SIG-M5 (cell line): ENCODE measurements around the gene MGAT5B.

Source experiments
- DNase-seq: peaks from one replicate; lab custom pipeline; 2025; lab: John Stamatoyannopoulos, UW

Gene MGAT5B

GRCh38 chr17:76927982-76928381 lies 59.8 kb downstream of the MGAT5B start:
- no peak for DNase-seq

- no peak for DNase-seq
Observed at GRCh38 chr17:76929148-76929547, 60.9 kb downstream of the MGAT5B start.

GRCh38 chr17:76929601-76930000 lies 61.4 kb downstream of the MGAT5B start:
- no peak for DNase-seq

GRCh38 chr17:76930107-76930506 lies 61.9 kb downstream of the MGAT5B start:
- DNase-seq: no peak

GRCh38 chr17:76932402-76933333 lies 64.5 kb downstream of the MGAT5B start:
- DNase-seq: no peak

- no peak for DNase-seq
Observed at GRCh38 chr17:76934561-76935320, 66.5 kb downstream of the MGAT5B start.

- no peak for DNase-seq
Observed at GRCh38 chr17:76935331-76935730, 67.1 kb downstream of the MGAT5B start.

GRCh38 chr17:76937238-76937637 lies 69.0 kb downstream of the MGAT5B start:
- no peak for DNase-seq

GRCh38 chr17:76938009-76938408 lies 69.8 kb downstream of the MGAT5B start:
- DNase-seq: no peak

- no peak for DNase-seq
Observed at GRCh38 chr17:76940295-76940694, 72.1 kb downstream of the MGAT5B start.

- DNase-seq: no peak
Observed at GRCh38 chr17:76940738-76941350, 72.6 kb downstream of the MGAT5B start.

- DNase-seq: no peak
Observed at GRCh38 chr17:76943202-76943601, 75.0 kb downstream of the MGAT5B start.

- DNase-seq: no peak
Observed at GRCh38 chr17:76943781-76944213, 75.6 kb downstream of the MGAT5B start.

- no peak for DNase-seq
Observed at GRCh38 chr17:76944477-76944876, 76.3 kb downstream of the MGAT5B start.

GRCh38 chr17:76946111-76946771 lies 78.0 kb downstream of the MGAT5B start:
- no peak for DNase-seq

- DNase-seq: no peak
Observed at GRCh38 chr17:76946772-76947135, 78.5 kb downstream of the MGAT5B start.

- no peak for DNase-seq
Observed at GRCh38 chr17:76947309-76947708, 79.1 kb downstream of the MGAT5B start.

- DNase-seq: no peak
Observed at GRCh38 chr17:76947771-76948170, 79.6 kb downstream of the MGAT5B start.

- DNase-seq: no peak
Observed at GRCh38 chr17:76948301-76948700, 80.1 kb downstream of the MGAT5B start.

GRCh38 chr17:76948726-76949342 lies 80.6 kb downstream of the MGAT5B start:
- DNase-seq: no peak

GRCh38 chr17:76949913-76950695 lies 81.9 kb downstream of the MGAT5B start:
- DNase-seq: no peak
